Prostate gland (tissue), 2 donors: Measurements from ENCODE around the gene EOLA1. TPM values are rescaled to one million over a fixed set of nuclear protein-coding genes. Genes with fewer than 3 reads are reported as not detected.
"Not testable (repeated sequence)": the region's sequence is repeated elsewhere in the genome, so short reads cannot be mapped to it uniquely, and the experiment has no call there.

Experiments
- DNase-seq: peaks from one replicate; pipeline ENCODE4 v3.0.0-alpha.2; 2019; ENCODE audit warnings: low spot score
- H3K27ac ChIP-seq, 2 donors: fragments of 200-600 bp; sonication (generic); 2 replicates each; pipeline ENCODE4 v1.5.1; 2017 to 2019
- H3K27me3 ChIP-seq: fragments of 200-600 bp; sonication (generic); replicated peaks from 2 replicates; pipeline ENCODE4 v1.5.1; 2019; ENCODE audit not compliant: insufficient read depth
- H3K36me3 ChIP-seq, 2 donors: fragments of 200-600 bp; sonication (generic); 1 replicate in 1 of 2; 2 replicates in 1 of 2; pipeline versions ENCODE4 v1.5.1 to v1.8.1; 2017 to 2019
- H3K4me1 ChIP-seq: fragments of 200-600 bp; sonication (generic); replicated peaks from 2 replicates; pipeline ENCODE4 v1.5.1; 2019
- H3K4me3 ChIP-seq, 2 donors: fragments of 200-600 bp; sonication (generic); 2 replicates each; pipeline ENCODE4 v1.5.1; 2017 to 2019
- H3K9me3 ChIP-seq: fragments of 200-600 bp; sonication (generic); 2 replicates; pipeline ENCODE4 v1.5.1; 2017
- CTCF ChIP-seq, 4 experiments: fragments of 200-600 bp in 2 of 4; fragments of 450-650 bp in 2 of 4; sonication (generic) in 2 of 4; IDR thresholded peaks; 1 replicate in 3 of 4; 2 replicates in 1 of 4; pipeline ENCODE4 v1.5.1; 2016 to 2019; ENCODE audit warnings: antibody characterized with exemption in 4 of 4, mild to moderate bottlenecking in 2 of 4, moderate library complexity in 2 of 4
- POLR2A ChIP-seq: fragments of 450-650 bp; IDR thresholded peaks from one replicate; pipeline ENCODE4 v1.6.1; 2016; ENCODE audit warnings: antibody characterized with exemption, mild to moderate bottlenecking
- POLR2AphosphoS5 ChIP-seq: sonication (generic); formaldehyde crosslinking; IDR thresholded peaks from one replicate; pipeline ENCODE4 v1.6.1; 2017; ENCODE audit warnings: antibody characterized with exemption
- WGBS: methylation state at CpG from one replicate; pipeline ENCODE4 v1.1.5; 2018; 5-methylcytosine and 5-hydroxymethylcytosine counted together
- intact Hi-C: fragments of 100-400 bp; cut with DNase I; formaldehyde crosslinking; loops from one replicate; pipeline ENCODE4 v1.14.2; 2022
- total RNA-seq, 2 donors: library from RNA; depleted of rRNA; stranded (reverse); fragments of >200 nt; gene quantifications; one replicate each; pipeline ENCODE4 v1.1.0, GENCODE V29; 2016

Gene EOLA1
- total RNA-seq, 2 donors from 2014 or later = 13.9 to 17.7 TPM

GRCh38 chrX:149571770-149572169 lies 31.0 kb downstream of the EOLA1 start:
- TF ChIP-seq POLR2A (no peak), POLR2AphosphoS5 (no peak), CTCF (IDR thresholded peaks at IDR 0.05) (no peak)
- WGBS = 68% methylated on average over 5 of the region's 7 CpGs
- no peak for DNase-seq
- Histone ChIP-seq H3K36me3 (no peaks in the 10 kb centered on the region), H3K4me3 (no peak overlapping the region), H3K4me1 (no peaks in the 10 kb centered on the region), H3K27me3 (no peaks in the 10 kb centered on the region), H3K9me3 (no peaks in the 10 kb centered on the region), H3K27ac (peak overlapping the region in 1 of 2 donors; percentile 41)
- intact Hi-C loops = no loop called here

- Histone ChIP-seq H3K4me3 (no peak overlapping the region), H3K36me3 (no peaks in the 10 kb centered on the region), H3K9me3 (no peaks in the 10 kb centered on the region), H3K4me1 (no peaks in the 10 kb centered on the region), H3K27me3 (no peaks in the 10 kb centered on the region), H3K27ac (no peak overlapping the region)
- no peak for TF ChIP-seq POLR2A
- TF ChIP-seq CTCF (IDR thresholded peaks at IDR 0.05) = no peak
- no peak for TF ChIP-seq POLR2AphosphoS5
- WGBS = 29% methylated on average over 1 of the region's 1 CpG
- intact Hi-C loops = no loop called here
- DNase-seq = no peak
Observed at GRCh38 chrX:149572743-149573142, 31.9 kb downstream of the EOLA1 start.

GRCh38 chrX:149573456-149573855 lies 32.6 kb downstream of the EOLA1 start:
- intact Hi-C loops = not testable (repeated sequence)

GRCh38 chrX:149585631-149586030 lies 44.8 kb downstream of the EOLA1 start:
- H3K9me3 ChIP-seq, intact Hi-C loops, H3K36me3 ChIP-seq, H3K4me1 ChIP-seq, H3K27me3 ChIP-seq, DNase-seq, H3K4me3 ChIP-seq, H3K27ac ChIP-seq: not testable (repeated sequence)
- no CpG with 5 or more reads among the region's 17 CpGs for WGBS

More at GRCh38 chrX:149573456-149573855, 32.6 kb downstream of the EOLA1 start:
- WGBS = no CpG with 5 or more reads among the region's 1 CpG
- not testable (repeated sequence) for H3K4me1 ChIP-seq, H3K27ac ChIP-seq, H3K9me3 ChIP-seq, H3K4me3 ChIP-seq, DNase-seq, H3K36me3 ChIP-seq, H3K27me3 ChIP-seq

GRCh38 chrX:149587359-149587758 lies 46.5 kb downstream of the EOLA1 start, which contains the start of gene MAGEA9B:
TSS of gene MAGEA9B (minus strand) at chrX:149587459. CDS start at chrX:149583179, 4,280 bp downstream.
- H3K9me3 ChIP-seq, H3K27me3 ChIP-seq, H3K4me1 ChIP-seq, H3K4me3 ChIP-seq, DNase-seq, H3K27ac ChIP-seq, intact Hi-C loops, H3K36me3 ChIP-seq: not testable (repeated sequence)
- WGBS = no CpG with 5 or more reads among the region's 12 CpGs

- WGBS = no CpG with 5 or more reads among the region's 7 CpGs
- intact Hi-C loops, DNase-seq: not testable (repeated sequence)
Observed at GRCh38 chrX:149590993-149591392, 50.2 kb downstream of the EOLA1 start.

GRCh38 chrX:149595214-149595613 lies 54.4 kb downstream of the EOLA1 start, which contains the start of gene HSFX2:
TSS of gene HSFX2 (minus strand) at chrX:149595314. CDS start at chrX:149594700, 614 bp downstream.
- intact Hi-C loops, H3K9me3 ChIP-seq, H3K36me3 ChIP-seq, H3K27me3 ChIP-seq, H3K4me1 ChIP-seq, H3K4me3 ChIP-seq, DNase-seq, H3K27ac ChIP-seq: not testable (repeated sequence)
- no CpG with 5 or more reads among the region's 17 CpGs for WGBS

More at GRCh38 chrX:149590993-149591392, 50.2 kb downstream of the EOLA1 start:
- not testable (repeated sequence) for H3K4me1 ChIP-seq, H3K27ac ChIP-seq, H3K4me3 ChIP-seq, H3K36me3 ChIP-seq, H3K9me3 ChIP-seq, H3K27me3 ChIP-seq

- intact Hi-C loops, H3K27me3 ChIP-seq, H3K36me3 ChIP-seq, H3K4me1 ChIP-seq, H3K4me3 ChIP-seq, H3K27ac ChIP-seq, DNase-seq, H3K9me3 ChIP-seq: not testable (repeated sequence)
- WGBS = no CpG with 5 or more reads among the region's 7 CpGs
Observed at GRCh38 chrX:149595943-149596342, 55.1 kb downstream of the EOLA1 start.

Other genes starting within 250 kb of the EOLA1 start
- gene IDS, start 35.7 kb upstream of the EOLA1 start, total RNA-seq = 10 to 100 TPM; 47.4 to 82.9 TPM
- gene HSFX3, start 8.9 kb downstream of the EOLA1 start, total RNA-seq = under 1 TPM; 0.50 to 0.74 TPM
- gene MAGEA9B, start 46.4 kb downstream of the EOLA1 start, total RNA-seq = 10 to 100 TPM in 1 of 2 donors, not detected in 1; 11.2 TPM
- gene HSFX2, start 54.3 kb downstream of the EOLA1 start, total RNA-seq = not detected
- gene TMEM185A, start 90.8 kb downstream of the EOLA1 start, total RNA-seq = 10 to 100 TPM; 18.4 to 53.2 TPM
- 1 to 10 TPM in 1 of 2 donors, not detected in 1; 5.6 TPM for gene MAGEA11, start 171.0 kb downstream of the EOLA1 start, total RNA-seq
- 1 to 10 TPM; 1.2 to 6.2 TPM for gene HSFX1, start 233.1 kb downstream of the EOLA1 start, total RNA-seq
- not detected for gene MAGEA9, start 240.9 kb downstream of the EOLA1 start, total RNA-seq